ENCODE measurements around the gene PLEKHJ1.
A peak's percentile ranks its signal among the peaks of the same experiment; 100 is the strongest.

The PLEKHJ1 gene

GRCh38 chr19:2269244-2270156 is 33.4 kb upstream of the PLEKHJ1 start:
- peak; percentile 99 for DNase-seq (ENCODE audit: low read depth)

- DNase-seq (ENCODE audit: low read depth), result no peak
Observed at GRCh38 chr19:2268861-2269243, 32.7 kb upstream of the PLEKHJ1 start.

GRCh38 chr19:2268480-2268830 is 32.3 kb upstream of the PLEKHJ1 start:
- no peak for DNase-seq (ENCODE audit: low read depth)

GRCh38 chr19:2266183-2266993 is 30.3 kb upstream of the PLEKHJ1 start:
- DNase-seq (ENCODE audit: low read depth), result no peak

GRCh38 chr19:2261438-2262172 is 25.5 kb upstream of the PLEKHJ1 start:
- DNase-seq (ENCODE audit: low read depth), result no peak

- DNase-seq (ENCODE audit: low read depth), result no peak
Observed at GRCh38 chr19:2260341-2260805, 24.2 kb upstream of the PLEKHJ1 start.

GRCh38 chr19:2259336-2259735 is 23.2 kb upstream of the PLEKHJ1 start:
- DNase-seq (ENCODE audit: low read depth), result no peak

- no peak for DNase-seq (ENCODE audit: low read depth)
Observed at GRCh38 chr19:2255982-2256685, 20.0 kb upstream of the PLEKHJ1 start, which contains the start of gene JSRP1. Gene JSRP1 (minus strand): TSS chr19:2256417. CDS start chr19:2255314, 1,103 bp downstream.

- DNase-seq (ENCODE audit: low read depth), result no peak
Observed at GRCh38 chr19:2255112-2255845, 19.1 kb upstream of the PLEKHJ1 start.

- DNase-seq (ENCODE audit: low read depth), result no peak
Observed at GRCh38 chr19:2254064-2254872, 18.1 kb upstream of the PLEKHJ1 start.

- DNase-seq (ENCODE audit: low read depth), result no peak
Observed at GRCh38 chr19:2253106-2254063, 17.3 kb upstream of the PLEKHJ1 start.

- no peak for DNase-seq (ENCODE audit: low read depth)
Observed at GRCh38 chr19:2252797-2253105, 16.6 kb upstream of the PLEKHJ1 start.

GRCh38 chr19:2252055-2252796 is 16.1 kb upstream of the PLEKHJ1 start:
- no peak for DNase-seq (ENCODE audit: low read depth)

- no peak for DNase-seq (ENCODE audit: low read depth)
Observed at GRCh38 chr19:2251106-2252054, 15.3 kb upstream of the PLEKHJ1 start.

- no peak for DNase-seq (ENCODE audit: low read depth)
Observed at GRCh38 chr19:2250766-2251105, 14.6 kb upstream of the PLEKHJ1 start.

GRCh38 chr19:2249880-2250765 is 14.0 kb upstream of the PLEKHJ1 start:
- no peak for DNase-seq (ENCODE audit: low read depth)

All from stimulated activated CD8-positive, alpha-beta memory T cell treated with anti-CD3 and anti-CD28 coated beads, Interleukin-15, amount 100 ng/mL, for 24 hours (primary cell).